ENCODE data around the gene SLC12A7.

GRCh38 chr5:1124205-1125029 lies 12.6 kb upstream of the SLC12A7 start:
- no peak for TF ChIP-seq POLR2AphosphoS5 (IDR thresholded peaks at IDR 0.05; ENCODE audit: low read depth, low read length)
- TF ChIP-seq POLR2A (IDR thresholded peaks at IDR 0.05; ENCODE audit: low read depth, low read length) = no peak
